NCI-H1694 treated with DMSO at 0.1 percent for 48 hours (cell line): Measurements from ENCODE around the gene EIF2B5.

Experiments used
- DNase-seq: peaks from one replicate; lab custom pipeline; 2025; lab: John Stamatoyannopoulos, UW

EIF2B5 gene

DNA sequence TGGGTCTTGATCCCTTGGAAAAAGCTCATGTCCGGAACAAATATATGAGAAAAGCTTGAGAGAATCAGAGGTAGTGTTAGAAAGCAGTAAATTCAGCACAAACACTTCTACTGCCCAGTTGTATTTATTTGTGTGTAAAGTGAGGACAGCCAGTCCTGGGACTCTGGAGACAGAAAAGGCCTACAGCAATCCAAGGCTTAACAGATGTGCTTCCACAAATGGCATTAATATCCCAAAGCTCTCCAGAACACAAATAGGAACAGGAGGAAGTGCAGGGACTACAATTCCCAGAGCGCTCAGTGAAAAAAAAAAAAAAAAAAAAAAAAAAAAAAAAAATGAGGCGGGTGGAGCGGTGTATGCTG, 39.1 kb downstream of the EIF2B5 start:
- no peak for DNase-seq

DNA sequence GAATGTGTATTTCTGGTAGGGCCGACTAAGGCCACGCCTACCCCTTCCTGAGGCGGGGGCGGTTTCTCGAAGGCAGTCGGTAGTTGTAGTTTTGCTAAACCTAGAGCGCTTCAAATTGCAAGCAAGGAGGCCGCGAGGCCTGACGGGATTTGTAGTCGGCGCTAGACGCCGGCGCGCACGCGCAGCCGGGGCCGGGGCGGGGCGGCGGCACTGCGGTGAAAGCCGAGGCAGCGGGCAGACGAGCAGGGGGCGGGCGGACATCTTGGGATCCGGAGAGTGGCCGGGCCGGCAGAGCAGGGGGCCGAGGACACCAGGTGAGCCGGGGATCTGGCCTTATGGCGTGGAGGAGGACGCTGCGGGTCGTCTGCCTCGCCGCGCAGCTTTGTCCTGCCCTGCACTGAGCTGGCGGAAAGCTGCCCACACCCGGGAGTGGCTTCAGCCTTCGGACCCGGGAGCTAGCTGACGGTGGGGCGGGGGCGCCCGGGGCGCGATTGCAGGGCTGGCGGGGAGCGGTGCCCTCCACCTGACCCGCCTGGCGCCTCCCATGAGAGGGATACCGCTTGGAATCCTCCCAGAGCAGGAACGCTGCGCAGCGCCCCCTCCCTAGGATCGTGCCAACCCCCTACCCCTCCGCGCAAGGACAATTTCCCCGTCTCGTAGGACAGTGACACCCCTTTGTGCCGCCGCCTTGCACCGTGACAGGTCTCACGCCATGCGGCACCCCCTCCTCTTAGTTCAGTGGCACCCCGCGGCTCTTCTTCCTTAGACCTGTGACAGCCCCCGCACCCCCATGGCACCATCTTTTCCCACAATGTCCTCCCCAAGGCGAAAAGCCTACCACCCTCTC, 39.7 kb downstream of the EIF2B5 start, which contains the start of gene AP2M1:
Gene AP2M1 (plus strand): TSS at position 210 of the 847 bp plus-strand sequence. CDS start 2,139 bp downstream, outside the sequence.
- DNase-seq, result peak; percentile 99

DNA sequence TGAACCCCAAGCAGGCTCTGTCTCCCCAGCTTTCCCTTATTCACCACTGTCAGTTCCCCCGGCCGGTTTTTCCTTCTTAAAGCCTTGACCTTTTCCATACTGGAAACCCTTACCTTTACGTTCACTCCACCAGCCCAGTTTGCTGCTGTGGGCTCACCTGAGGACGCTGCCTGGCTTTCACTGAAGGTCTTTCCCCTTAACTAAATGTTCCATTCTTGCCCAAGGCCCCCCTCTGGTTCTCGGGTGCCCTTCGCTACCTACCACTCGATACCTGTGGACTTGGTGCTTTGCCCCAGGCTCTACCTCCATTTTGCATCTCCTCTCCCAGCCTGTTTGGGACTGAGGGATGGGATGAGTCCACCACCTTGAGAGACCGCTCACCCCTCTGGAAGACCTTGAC, 40.3 kb downstream of the EIF2B5 start:
- no peak for DNase-seq

DNA sequence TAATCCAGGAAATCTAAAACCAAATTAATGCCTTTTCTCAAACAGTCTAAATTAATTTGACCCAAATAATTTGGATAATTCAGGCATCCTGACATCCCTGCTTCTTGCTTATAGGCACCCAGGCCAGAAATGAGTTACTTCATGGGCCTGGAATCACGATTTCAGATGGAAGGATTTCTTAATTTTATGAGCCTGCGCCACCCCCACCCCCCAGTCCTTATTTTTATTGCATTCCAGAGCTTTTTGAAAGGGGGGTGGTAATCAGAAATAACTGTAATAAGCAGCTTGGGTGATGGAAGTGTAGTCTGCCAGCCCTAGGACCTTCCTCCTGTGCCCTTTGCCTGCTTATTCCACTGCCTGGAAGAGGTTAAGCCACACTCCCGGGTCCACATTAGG, 40.8 kb downstream of the EIF2B5 start:
- DNase-seq, result no peak

DNA sequence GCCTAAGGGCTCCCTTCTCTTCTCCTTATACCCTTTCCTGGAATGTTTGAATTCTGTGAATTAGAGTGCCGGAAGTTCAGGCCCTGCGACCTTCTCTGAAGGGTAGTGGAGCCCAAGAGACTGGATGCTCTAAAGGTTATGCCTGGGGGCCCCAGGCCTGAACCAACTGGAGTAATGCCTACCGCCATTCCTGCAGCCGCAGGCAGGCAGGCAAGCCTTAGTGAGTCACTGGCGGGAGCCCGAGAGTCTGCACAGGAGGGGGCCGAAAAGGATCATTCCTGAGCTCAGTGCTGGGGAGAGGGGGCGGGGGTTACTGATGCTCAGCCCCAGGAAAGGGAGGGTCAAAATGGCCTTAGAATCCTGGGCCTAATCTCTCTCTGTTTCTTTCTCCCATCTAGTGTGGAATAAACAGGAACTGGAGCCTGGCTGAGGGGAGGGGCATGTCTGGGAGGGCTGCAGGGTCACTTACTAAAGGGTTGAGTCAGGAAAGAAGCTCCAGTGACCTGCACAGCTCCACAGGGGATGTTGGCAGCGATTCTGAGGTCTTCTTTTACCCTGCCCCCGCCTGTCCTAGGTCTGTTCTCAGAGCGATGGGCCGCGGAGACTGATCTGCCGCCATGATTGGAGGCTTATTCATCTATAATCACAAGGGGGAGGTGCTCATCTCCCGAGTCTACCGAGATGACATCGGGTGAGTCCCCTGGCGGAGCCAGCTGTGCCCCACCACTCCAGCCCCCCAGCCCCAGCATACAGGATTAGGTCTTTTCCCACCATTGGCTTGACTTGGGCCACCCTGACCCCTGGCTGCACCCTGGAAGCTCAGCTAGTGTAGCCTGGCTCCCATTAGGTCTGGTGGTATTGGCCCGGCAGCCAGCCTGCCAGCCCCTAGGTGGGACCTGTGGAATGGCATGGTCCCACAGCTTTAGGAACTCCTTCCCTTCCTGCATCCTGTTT, 41.5 kb downstream of the EIF2B5 start:
- DNase-seq, result no peak

GRCh38 chr3:184177331-184177731, 42.2 kb downstream of the EIF2B5 start:
- no peak for DNase-seq

DNA sequence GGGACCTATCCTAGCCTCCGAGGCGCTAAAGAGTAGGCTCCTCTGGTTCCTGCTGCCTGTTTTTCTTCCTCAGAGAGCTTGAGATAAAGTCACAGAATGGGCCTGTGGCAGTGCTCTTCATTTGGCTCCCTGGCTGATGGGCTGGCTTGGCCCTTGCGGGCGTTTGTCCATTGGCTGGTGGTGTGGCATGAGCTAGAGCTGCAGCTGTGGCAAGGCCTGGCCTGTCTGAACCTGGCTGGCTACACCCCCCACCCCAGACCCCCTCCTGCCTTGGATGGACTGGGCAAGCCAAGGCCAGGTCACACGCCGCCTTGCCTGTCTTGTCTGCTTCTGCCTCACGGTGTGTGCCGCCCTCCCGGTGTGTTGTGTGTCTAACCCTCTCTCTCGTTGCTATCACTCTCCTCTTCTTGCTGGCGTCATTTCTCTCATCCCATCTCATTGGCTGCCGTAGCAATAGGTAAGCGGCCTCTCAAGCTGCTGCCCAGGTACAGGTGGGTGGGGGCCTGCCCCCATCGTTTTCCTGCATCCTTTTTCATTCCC, 42.7 kb downstream of the EIF2B5 start:
- DNase-seq, result no peak

DNA sequence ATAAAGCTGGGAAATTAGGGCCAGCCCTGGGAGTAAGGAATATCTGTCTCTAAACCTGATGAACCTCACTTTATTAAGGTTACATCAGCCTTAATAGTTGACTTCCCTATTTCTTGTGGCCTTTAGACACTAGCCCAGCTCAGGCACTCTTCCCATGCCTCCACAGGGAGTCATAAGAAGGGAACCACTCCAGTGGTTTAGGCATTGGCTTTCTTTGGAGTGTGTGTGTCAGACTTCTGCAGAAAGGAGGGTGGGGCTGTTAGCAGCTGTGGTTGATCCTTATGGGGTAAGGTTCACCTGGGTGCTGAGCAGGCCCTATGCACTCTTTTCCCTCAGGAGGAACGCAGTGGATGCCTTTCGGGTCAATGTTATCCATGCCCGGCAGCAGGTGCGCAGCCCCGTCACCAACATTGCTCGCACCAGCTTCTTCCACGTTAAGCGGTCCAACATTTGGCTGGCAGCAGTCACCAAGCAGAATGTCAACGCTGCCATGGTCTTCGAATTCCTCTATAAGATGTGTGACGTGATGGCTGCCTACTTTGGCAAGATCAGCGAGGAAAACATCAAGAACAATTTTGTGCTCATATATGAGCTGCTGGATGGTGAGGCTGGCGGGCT, 43.5 kb downstream of the EIF2B5 start:
- no peak for DNase-seq

- no peak for DNase-seq
These were observed 45.0 kb downstream of the EIF2B5 start for GRCh38 chr3:184180165-184180564.

- DNase-seq, result no peak
These were observed 46.4 kb downstream of the EIF2B5 start for GRCh38 chr3:184181596-184181995.

DNA sequence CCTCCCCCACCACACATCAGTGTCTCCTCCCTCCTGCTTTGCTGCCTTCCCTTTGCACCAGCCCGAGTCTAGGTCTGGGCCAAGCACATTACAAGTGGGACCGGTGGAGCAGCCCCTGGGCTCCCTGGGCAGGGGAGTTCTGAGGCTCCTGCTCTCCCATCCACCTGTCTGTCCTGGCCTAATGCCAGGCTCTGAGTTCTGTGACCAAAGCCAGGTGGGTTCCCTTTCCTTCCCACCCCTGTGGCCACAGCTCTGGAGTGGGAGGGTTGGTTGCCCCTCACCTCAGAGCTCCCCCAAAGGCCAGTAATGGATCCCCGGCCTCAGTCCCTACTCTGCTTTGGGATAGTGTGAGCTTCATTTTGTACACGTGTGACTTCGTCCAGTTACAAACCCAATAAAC, 48.5 kb downstream of the EIF2B5 start:
- DNase-seq, result no peak

DNA sequence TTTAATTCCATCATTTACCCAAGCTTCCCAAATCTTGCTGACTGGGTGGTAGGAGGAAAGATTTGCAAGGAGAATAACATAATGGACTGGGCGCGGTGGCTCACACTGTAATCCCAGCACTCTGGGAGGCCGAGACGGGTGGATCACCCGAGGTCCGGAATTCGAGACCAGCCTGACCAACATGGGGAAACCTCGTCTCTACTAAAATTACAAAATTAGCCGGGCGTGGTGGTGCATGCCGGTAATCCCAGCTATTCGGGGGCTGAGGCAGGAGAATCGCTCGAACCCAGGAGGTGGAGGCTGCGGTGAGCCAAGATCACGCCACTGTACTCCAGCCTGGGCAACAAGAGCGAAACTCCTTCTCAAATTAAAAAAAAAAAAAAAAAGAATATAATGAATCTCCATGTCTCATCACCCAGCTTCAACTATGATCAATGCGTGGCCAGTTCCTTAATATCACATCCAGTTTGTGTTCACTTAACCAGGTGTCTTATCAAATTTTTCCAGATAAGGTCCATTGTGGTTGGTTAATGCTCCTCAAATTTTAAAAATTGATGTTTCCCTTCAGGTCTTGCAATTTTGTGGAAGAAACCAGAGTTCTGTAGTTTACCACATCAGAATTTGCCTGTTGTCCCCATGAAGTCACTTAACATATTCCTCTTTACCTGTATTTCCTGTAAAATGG, 49.5 kb downstream of the EIF2B5 start:
- DNase-seq, result no peak

DNA sequence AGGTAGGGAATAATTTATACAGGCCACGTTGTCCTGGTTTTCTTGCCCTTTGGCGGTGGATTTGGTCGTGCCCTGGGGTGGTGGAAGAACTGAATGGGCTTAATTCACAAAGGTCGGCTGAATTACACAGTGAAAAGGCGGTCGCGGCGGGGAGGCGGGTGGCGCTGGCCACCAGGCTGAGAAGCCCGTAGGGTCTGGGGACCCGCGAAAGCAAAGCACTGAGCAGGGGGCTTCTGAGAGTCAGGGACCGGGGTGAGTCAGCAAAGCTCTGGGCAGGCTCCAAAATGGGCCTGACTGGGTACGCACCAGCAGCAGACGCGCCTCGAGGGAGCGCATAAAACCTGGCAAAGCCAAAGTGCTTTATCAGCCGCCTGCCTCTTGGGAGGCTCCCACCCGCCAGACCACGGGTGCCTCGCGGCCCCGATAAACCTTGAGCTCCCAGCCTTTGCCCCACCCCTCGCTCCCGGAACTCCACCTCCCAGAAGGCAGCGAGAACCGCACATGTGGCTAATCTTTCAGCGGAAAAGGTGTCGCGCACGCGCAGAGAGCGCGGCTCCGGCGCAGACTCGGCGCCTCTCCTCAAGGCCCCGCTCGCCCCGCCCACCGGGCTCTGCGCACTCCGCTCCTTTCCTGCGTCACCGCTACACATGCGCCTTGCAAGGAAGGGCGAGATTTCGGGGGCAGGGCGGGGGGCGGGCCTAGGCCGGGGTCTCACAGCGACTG, 50.5 kb downstream of the EIF2B5 start:
- peak; percentile 97 for DNase-seq

DNA sequence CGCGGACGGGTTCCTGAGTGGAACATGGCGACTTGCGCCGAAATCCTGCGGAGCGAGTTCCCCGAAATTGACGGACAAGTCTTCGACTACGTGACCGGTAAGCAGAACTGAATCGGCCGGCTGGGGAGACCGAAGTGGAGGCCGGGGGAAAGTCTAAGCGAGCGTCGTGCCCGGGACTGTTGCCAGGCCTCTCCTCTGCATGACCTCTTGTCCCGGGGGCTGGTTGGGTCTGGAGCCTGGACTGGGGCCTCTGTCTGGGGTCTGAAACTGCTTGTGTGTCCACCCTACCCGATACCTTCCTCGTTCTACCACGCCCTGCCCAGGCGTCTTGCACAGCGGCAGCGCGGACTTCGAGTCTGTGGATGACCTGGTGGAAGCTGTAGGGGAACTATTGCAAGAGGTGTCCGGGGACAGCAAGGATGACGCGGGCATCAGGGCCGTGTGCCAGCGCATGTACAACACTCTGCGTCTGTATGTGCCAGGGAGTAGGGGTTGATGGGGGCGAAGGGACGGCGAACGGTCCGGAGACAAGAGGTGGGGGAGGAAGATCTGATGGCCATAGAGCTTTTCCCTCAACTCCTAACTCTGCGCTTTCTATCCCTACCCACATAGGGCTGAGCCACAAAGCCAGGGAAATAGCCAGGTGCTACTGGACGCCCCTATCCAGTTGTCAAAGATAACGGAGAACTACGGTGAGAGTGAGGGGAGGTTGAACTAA, 51.2 kb downstream of the EIF2B5 start, which contains the start of gene ABCF3:
Gene ABCF3 (plus strand): TSS at position 16 of the 718 bp plus-strand sequence. CDS start 9 bp downstream, at position 25.
- DNase-seq, result no peak

DNA sequence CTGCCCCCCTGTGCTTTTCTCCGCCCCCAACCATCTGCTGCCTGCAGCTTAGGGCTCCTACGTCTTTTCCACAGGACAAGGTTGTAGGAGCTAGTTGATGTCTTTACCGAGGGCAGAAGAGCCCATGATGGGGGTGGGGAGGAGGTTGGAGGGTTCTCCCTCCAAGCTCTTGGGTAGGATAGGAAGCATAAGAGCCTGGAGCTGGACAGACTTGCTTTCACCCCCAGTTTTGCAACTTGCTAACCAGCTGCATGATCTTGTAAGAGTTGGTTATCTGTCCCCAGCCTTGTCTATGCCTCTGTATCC, 51.7 kb downstream of the EIF2B5 start:
- DNase-seq, result no peak

GRCh38 chr3:184188080-184188479, 52.9 kb downstream of the EIF2B5 start:
- DNase-seq, result no peak

- no peak for DNase-seq
These were observed 54.3 kb downstream of the EIF2B5 start for GRCh38 chr3:184189421-184189820.

DNA sequence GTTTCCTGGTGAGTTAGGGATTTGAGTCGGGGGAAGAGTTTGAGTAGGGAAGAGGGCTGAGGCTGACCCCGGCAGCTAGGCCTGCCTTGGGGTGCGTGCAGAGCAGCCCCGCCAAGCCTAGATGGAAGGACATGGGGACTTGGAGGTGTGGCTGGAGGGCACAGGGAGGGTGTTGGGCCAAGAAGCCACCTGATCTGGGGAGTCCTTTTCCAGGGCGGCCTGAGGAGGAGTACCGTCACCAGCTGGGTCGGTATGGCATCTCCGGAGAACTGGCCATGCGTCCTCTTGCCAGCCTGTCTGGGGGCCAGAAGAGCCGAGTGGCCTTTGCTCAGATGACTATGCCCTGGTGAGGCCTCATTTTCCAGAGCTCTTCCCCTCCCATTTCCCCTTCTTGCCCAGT, 57.7 kb downstream of the EIF2B5 start:
- DNase-seq, result no peak

DNA sequence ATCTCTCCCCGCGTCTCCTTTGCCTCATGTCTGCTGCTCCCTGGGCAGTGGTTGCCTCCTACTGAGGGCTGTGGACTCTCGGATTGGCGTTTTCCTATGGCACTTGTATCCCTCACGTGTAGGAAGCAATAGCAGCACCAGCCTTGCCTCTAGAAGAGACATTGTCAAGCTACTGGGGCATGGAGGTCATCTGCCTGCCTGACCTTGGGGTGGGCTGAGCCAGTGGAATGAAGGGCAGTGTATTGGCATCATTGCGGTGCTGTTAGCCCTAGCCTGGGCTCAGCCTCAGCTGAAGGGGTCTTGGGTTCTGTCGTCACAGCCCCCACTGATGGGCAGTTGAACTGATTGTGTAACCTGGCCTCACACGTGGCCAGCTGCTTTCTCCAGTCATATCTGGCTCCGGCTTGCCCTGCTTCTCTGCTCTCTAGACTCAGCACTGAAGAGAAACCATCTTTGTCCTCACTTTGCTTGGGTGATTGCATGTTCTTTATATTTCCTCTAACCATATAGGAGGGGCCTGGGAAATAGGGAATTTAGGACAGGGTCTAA, 58.9 kb downstream of the EIF2B5 start:
- no peak for DNase-seq
